Activated CD4-positive, alpha-beta memory T cell treated with anti-CD3 and anti-CD28 coated beads for 36 hours (primary cell): Measurements from ENCODE around the gene OR52B2. TPM values are rescaled to one million over a fixed set of nuclear protein-coding genes. Genes with fewer than 3 reads are reported as not detected.

Experiments
- CTCF ChIA-PET: fragments of 350-600 bp; sonication (Branson Sonifier 250); formaldehyde crosslinking; loops from one replicate; lab custom pipeline; 2021; ENCODE audit warnings: antibody characterized with exemption, inconsistent platforms; lab: Charles Lee
- POLR2A ChIA-PET: fragments of 350-600 bp; sonication (Branson Sonifier 250); formaldehyde crosslinking; loops from one replicate; lab custom pipeline; 2021; ENCODE audit warnings: antibody characterized with exemption; lab: Charles Lee
- DNase-seq: peaks from one replicate; pipeline ENCODE4 v3.0.0-alpha.2; 2020
- H3K27ac Mint-ChIP-seq: one replicate; pipeline ENCODE4 v1.8.0; 2021; ENCODE audit warnings: mixed read lengths
- H3K27me3 Mint-ChIP-seq: one replicate; pipeline ENCODE4 v1.8.0; 2021; ENCODE audit warnings: mixed read lengths
- H3K36me3 Mint-ChIP-seq: one replicate; pipeline ENCODE4 v1.8.0; 2021; ENCODE audit warnings: mixed read lengths
- H3K4me1 Mint-ChIP-seq: one replicate; pipeline ENCODE4 v1.8.0; 2021; ENCODE audit warnings: low read depth, mixed read lengths
- H3K4me3 Mint-ChIP-seq: one replicate; pipeline ENCODE4 v1.8.0; 2021; ENCODE audit warnings: mild to moderate bottlenecking, mixed read lengths
- H3K9me3 Mint-ChIP-seq: one replicate; pipeline ENCODE4 v1.8.0; 2021; ENCODE audit warnings: mixed read lengths
- intact Hi-C: fragments of 100-400 bp; cut with micrococcal nuclease; formaldehyde crosslinking; loops from one replicate; pipeline ENCODE4 v1.15.1; 2023
- total RNA-seq, 2 experiments: library from RNA; stranded (reverse); gene quantifications; one replicate each; pipeline ENCODE4 v1.2.3, GENCODE V29; 2021

Gene OR52B2
- total RNA-seq = not detected

GRCh38 chr11:6170226-6170625, at the start of gene OR52B2:
TSS of gene OR52B2 (minus strand) at chr11:6170326. CDS start at chr11:6170326, 0 bp downstream.
- ChIA-PET POLR2A (no interaction called here), CTCF (no interaction called here)
- no peaks in the 10 kb centered on the region for H3K36me3 Mint-ChIP-seq
- intact Hi-C loops = no loop called here
- H3K27ac Mint-ChIP-seq = no peak within 1 kb of the TSS
- peaks cover 4% of the 10 kb centered on the region for H3K9me3 Mint-ChIP-seq
- DNase-seq = no peak
- no peak within 1 kb of the TSS for H3K4me3 Mint-ChIP-seq
- no peaks in the 10 kb centered on the region for H3K4me1 Mint-ChIP-seq
- peaks cover 7% of the 10 kb centered on the region for H3K27me3 Mint-ChIP-seq

GRCh38 chr11:6219359-6219758, 49.2 kb upstream of the OR52B2 start:
- DNase-seq = no peak
- intact Hi-C loops = no loop called here
- Mint-ChIP-seq H3K27ac (no peak overlapping the region), H3K27me3 (no peaks in the 10 kb centered on the region), H3K4me1 (peaks cover 4% of the 10 kb centered on the region), H3K4me3 (no peak overlapping the region), H3K36me3 (peaks cover 19% of the 10 kb centered on the region), H3K9me3 (no peaks in the 10 kb centered on the region)
- ChIA-PET CTCF (no interaction called here), POLR2A (no interaction called here)

- no peak overlapping the region for H3K4me3 Mint-ChIP-seq
- no peaks in the 10 kb centered on the region for H3K27me3 Mint-ChIP-seq
- no peaks in the 10 kb centered on the region for H3K9me3 Mint-ChIP-seq
- no peak for DNase-seq
- CTCF ChIA-PET = no interaction called here
- no peak overlapping the region for H3K27ac Mint-ChIP-seq
- POLR2A ChIA-PET = no interaction called here
- peaks cover 17% of the 10 kb centered on the region for H3K36me3 Mint-ChIP-seq
- H3K4me1 Mint-ChIP-seq = peaks cover 4% of the 10 kb centered on the region
- intact Hi-C loops = no loop called here
Observed at GRCh38 chr11:6217722-6218121, 47.6 kb upstream of the OR52B2 start.

- no peak overlapping the region for H3K4me3 Mint-ChIP-seq
- no peak for DNase-seq
- CTCF ChIA-PET = interaction anchor here (0.8 to 1.7 kb wide), 2 partner anchors 137 to 163 kb away, joined by 3 to 5 read pairs; no protein-coding TSS in a partner anchor
- H3K36me3 Mint-ChIP-seq = peaks cover 13% of the 10 kb centered on the region
- H3K9me3 Mint-ChIP-seq = no peaks in the 10 kb centered on the region
- peaks cover 4% of the 10 kb centered on the region for H3K4me1 Mint-ChIP-seq
- POLR2A ChIA-PET = interaction anchor here (0.7 kb wide), 1 partner anchor 19 kb away, joined by 3 read pairs; no protein-coding TSS in a partner anchor
- H3K27ac Mint-ChIP-seq = no peak overlapping the region
- H3K27me3 Mint-ChIP-seq = no peaks in the 10 kb centered on the region
- intact Hi-C loops = no loop called here
Observed at GRCh38 chr11:6216501-6216900, 46.4 kb upstream of the OR52B2 start.

GRCh38 chr11:6214530-6214929, 44.4 kb upstream of the OR52B2 start:
- CTCF ChIA-PET = no interaction called here
- intact Hi-C loops = no loop called here

GRCh38 chr11:6210274-6210955, 40.3 kb upstream of the OR52B2 start:
- no peaks in the 10 kb centered on the region for H3K27me3 Mint-ChIP-seq
- H3K4me1 Mint-ChIP-seq = no peaks in the 10 kb centered on the region
- H3K9me3 Mint-ChIP-seq = no peaks in the 10 kb centered on the region
- CTCF ChIA-PET = interaction anchor here (0.6 kb wide), 1 partner anchor 36 kb away, joined by 3 read pairs; no protein-coding TSS in a partner anchor
- H3K27ac Mint-ChIP-seq = no peak overlapping the region
- intact Hi-C loops = no loop called here
- peaks cover 8% of the 10 kb centered on the region for H3K36me3 Mint-ChIP-seq
- H3K4me3 Mint-ChIP-seq = no peak overlapping the region
- no peak for DNase-seq
- POLR2A ChIA-PET = no interaction called here

More at GRCh38 chr11:6214530-6214929, 44.4 kb upstream of the OR52B2 start:
- POLR2A ChIA-PET = no interaction called here
- no peaks in the 10 kb centered on the region for H3K9me3 Mint-ChIP-seq
- peaks cover under 1% of the 10 kb centered on the region for H3K4me1 Mint-ChIP-seq
- H3K27me3 Mint-ChIP-seq = no peaks in the 10 kb centered on the region
- peaks cover 17% of the 10 kb centered on the region for H3K36me3 Mint-ChIP-seq
- no peak overlapping the region for H3K27ac Mint-ChIP-seq
- no peak for DNase-seq
- H3K4me3 Mint-ChIP-seq = no peak overlapping the region

- Mint-ChIP-seq H3K36me3 (peaks cover 8% of the 10 kb centered on the region), H3K4me3 (no peak overlapping the region), H3K27ac (no peak overlapping the region), H3K9me3 (no peaks in the 10 kb centered on the region), H3K4me1 (no peaks in the 10 kb centered on the region), H3K27me3 (no peaks in the 10 kb centered on the region)
- CTCF ChIA-PET = interaction anchor here (0.6 kb wide), 1 partner anchor 37 kb away, joined by 3 read pairs; no protein-coding TSS in a partner anchor
- intact Hi-C loops = no loop called here
- no peak for DNase-seq
- POLR2A ChIA-PET = no interaction called here
Observed at GRCh38 chr11:6209801-6210200, 39.7 kb upstream of the OR52B2 start.

GRCh38 chr11:6206456-6207180, 36.5 kb upstream of the OR52B2 start:
- Mint-ChIP-seq H3K27ac (no peak overlapping the region), H3K9me3 (no peaks in the 10 kb centered on the region), H3K4me1 (peaks cover 26% of the 10 kb centered on the region), H3K4me3 (no peak overlapping the region), H3K36me3 (peaks cover 8% of the 10 kb centered on the region), H3K27me3 (no peaks in the 10 kb centered on the region)
- POLR2A ChIA-PET = interaction anchor here (0.9 kb wide), 1 partner anchor 28 kb away, joined by 3 read pairs; the partner anchor contains the start of gene FHIP1B
- no peak for DNase-seq
- CTCF ChIA-PET = interaction anchor here (1.7 to 1.8 kb wide), 2 partner anchors 147 to 156 kb away, joined by 5 to 7 read pairs; no protein-coding TSS in a partner anchor
- intact Hi-C loops = no loop called here

- intact Hi-C loops = no loop called here
- Mint-ChIP-seq H3K9me3 (no peaks in the 10 kb centered on the region), H3K36me3 (peaks cover 4% of the 10 kb centered on the region), H3K4me1 (peaks cover 34% of the 10 kb centered on the region), H3K27ac (no peak within 1 kb of the TSS), H3K27me3 (no peaks in the 10 kb centered on the region), H3K4me3 (no peak within 1 kb of the TSS)
- POLR2A ChIA-PET = no interaction called here
- CTCF ChIA-PET = interaction anchor here (1.8 kb wide), 1 partner anchor 148 kb away, joined by 7 read pairs; no protein-coding TSS in a partner anchor
- no peak for DNase-seq
Observed at GRCh38 chr11:6205366-6205765, 35.2 kb upstream of the OR52B2 start, which contains the start of gene C11orf42. TSS of gene C11orf42 (plus strand) at chr11:6205557. CDS start at chr11:6205616, 59 bp downstream.

- Mint-ChIP-seq H3K27me3 (no peaks in the 10 kb centered on the region), H3K9me3 (no peaks in the 10 kb centered on the region), H3K4me1 (peaks cover 34% of the 10 kb centered on the region), H3K4me3 (no peak overlapping the region), H3K27ac (no peak overlapping the region), H3K36me3 (peaks cover 3% of the 10 kb centered on the region)
- intact Hi-C loops = no loop called here
- ChIA-PET POLR2A (no interaction called here), CTCF (interaction anchor here (1.8 kb wide), 1 partner anchor 149 kb away, joined by 7 read pairs; no protein-coding TSS in a partner anchor)
- DNase-seq = no peak
Observed at GRCh38 chr11:6204706-6205105, 34.6 kb upstream of the OR52B2 start.

GRCh38 chr11:6203327-6203726, 33.2 kb upstream of the OR52B2 start:
- Mint-ChIP-seq H3K36me3 (no peaks in the 10 kb centered on the region), H3K27ac (no peak overlapping the region), H3K4me3 (no peak overlapping the region), H3K9me3 (no peaks in the 10 kb centered on the region), H3K4me1 (peaks cover 34% of the 10 kb centered on the region), H3K27me3 (no peaks in the 10 kb centered on the region)
- intact Hi-C loops = loop anchor here (2.0 kb wide), 1 partner anchor 149 kb away; no protein-coding TSS in a partner anchor
- ChIA-PET CTCF (no interaction called here), POLR2A (no interaction called here)
- peak; percentile 18 for DNase-seq

- intact Hi-C loops = loop anchor here (2.0 kb wide), 1 partner anchor 151 kb away; no protein-coding TSS in a partner anchor
- CTCF ChIA-PET = interaction anchor here (0.7 to 0.8 kb wide), 2 partner anchors 150 to 161 kb away, joined by 3 read pairs; no protein-coding TSS in a partner anchor
- DNase-seq = no peak
Observed at GRCh38 chr11:6202041-6202440, 31.9 kb upstream of the OR52B2 start.

More at GRCh38 chr11:6202041-6202440, 31.9 kb upstream of the OR52B2 start:
- POLR2A ChIA-PET = interaction anchor here (1.2 kb wide), 1 partner anchor 118 kb away, joined by 3 read pairs; no protein-coding TSS in a partner anchor
- H3K27me3 Mint-ChIP-seq = no peaks in the 10 kb centered on the region
- H3K9me3 Mint-ChIP-seq = no peaks in the 10 kb centered on the region
- H3K27ac Mint-ChIP-seq = no peak overlapping the region
- no peaks in the 10 kb centered on the region for H3K36me3 Mint-ChIP-seq
- H3K4me3 Mint-ChIP-seq = no peak overlapping the region
- peaks cover 34% of the 10 kb centered on the region for H3K4me1 Mint-ChIP-seq
